ENCODE measurements around the gene USP38.

The USP38 gene

DNA sequence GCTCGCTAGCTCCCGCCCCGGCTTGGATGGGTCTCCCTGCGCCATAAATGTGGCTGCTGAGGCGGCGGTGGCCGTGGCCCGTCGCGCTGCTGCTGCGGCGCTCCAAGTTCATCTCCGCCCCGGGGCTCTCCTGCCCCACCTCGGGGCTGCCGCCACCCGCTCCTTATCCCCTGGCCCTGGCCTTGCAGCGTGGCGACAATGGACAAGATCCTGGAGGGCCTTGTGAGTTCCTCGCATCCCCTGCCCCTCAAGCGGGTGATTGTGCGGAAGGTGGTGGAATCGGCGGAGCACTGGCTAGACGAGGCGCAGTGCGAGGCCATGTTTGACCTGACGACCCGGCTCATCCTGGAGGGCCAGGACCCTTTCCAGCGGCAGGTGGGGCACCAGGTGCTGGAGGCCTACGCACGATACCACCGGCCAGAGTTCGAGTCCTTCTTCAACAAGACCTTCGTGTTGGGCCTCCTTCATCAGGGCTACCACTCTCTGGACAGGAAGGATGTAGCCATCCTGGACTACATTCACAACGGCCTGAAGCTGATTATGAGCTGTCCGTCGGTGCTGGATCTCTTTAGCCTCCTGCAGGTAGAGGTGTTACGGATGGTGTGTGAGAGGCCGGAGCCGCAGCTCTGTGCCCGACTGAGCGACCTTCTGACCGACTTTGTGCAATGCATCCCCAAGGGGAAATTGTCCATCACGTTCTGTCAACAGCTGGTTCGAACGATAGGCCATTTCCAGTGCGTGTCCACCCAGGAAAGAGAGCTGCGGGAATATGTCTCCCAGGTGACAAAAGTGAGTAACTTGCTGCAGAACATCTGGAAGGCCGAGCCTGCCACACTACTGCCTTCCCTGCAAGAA, 763 bp downstream of the USP38 start:
- peak; percentile 5 for DNase-seq (ENCODE audit: low read depth, low spot score)
- Histone ChIP-seq H3K4me1 (ENCODE audit: control insufficient read depth, insufficient read depth, low read length) (no peaks in the 10 kb centered on the region), H3K27ac (ENCODE audit: low read length) (no peak overlapping the region), H3K27me3 (ENCODE audit: control insufficient read depth, insufficient read depth, low read length) (no peaks in the 10 kb centered on the region), H3K4me3 (ENCODE audit: low read length) (peak overlapping the region; percentile 64), H3K9me3 (ENCODE audit: control insufficient read depth, insufficient read depth, low read length) (no peaks in the 10 kb centered on the region), H3K36me3 (ENCODE audit: control insufficient read depth, insufficient read depth, low read length) (no peaks in the 10 kb centered on the region)
- WGBS (ENCODE audit: insufficient coverage, insufficient read length), result no CpG with 5 or more reads among the region's 50 CpGs

DNA sequence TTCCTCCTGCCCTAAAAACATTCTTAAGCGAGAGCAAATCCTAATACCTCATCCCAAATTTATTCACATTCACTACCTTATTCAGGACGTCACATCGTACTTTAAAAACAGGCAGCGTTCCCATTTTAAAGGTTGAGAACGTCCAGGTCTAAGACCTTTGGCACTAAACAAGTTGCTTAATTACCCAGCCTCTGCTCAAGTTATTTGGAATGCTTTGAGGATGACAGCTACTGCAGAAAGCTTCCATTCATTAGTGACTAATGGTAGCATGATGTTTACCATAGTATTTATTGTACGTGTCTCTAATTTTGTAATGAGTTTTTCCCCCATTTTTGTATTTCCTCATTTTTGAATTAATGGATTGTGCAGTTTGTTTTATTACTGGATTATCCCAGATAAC, 1.5 kb downstream of the USP38 start:
- WGBS (ENCODE audit: insufficient coverage, insufficient read length), result 100% methylated on average over 3 of the region's 6 CpGs
- no peaks in the 10 kb centered on the region for H3K27me3 ChIP-seq (ENCODE audit: control insufficient read depth, insufficient read depth, low read length)

DNA sequence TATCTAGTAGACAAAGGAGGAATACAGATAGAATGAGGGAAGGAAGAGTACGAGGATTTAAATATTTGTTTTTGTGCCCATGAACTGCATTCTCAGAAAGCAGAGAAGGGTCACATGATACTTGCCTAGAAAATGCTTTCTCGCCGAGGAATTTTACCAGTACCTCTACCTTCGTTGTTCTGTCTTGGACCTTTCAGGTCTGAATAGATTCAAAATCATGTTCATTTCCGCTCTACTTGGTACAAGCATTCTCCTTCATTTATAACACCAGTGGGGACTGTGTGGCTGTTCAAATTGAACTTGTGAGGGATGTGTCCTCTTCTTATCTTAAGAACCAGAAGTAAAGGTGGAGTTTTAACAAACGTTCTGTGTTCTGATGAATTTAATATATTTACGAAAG, 1.9 kb downstream of the USP38 start:
- WGBS (ENCODE audit: insufficient coverage, insufficient read length), result no CpG with 5 or more reads among the region's 7 CpGs
- H3K9me3 ChIP-seq (ENCODE audit: control insufficient read depth, insufficient read depth, low read length), result no peaks in the 10 kb centered on the region
- H3K27me3 ChIP-seq (ENCODE audit: control insufficient read depth, insufficient read depth, low read length), result no peaks in the 10 kb centered on the region
- no peak overlapping the region for H3K27ac ChIP-seq (ENCODE audit: low read length)
- H3K4me3 ChIP-seq (ENCODE audit: low read length), result peak overlapping the region; percentile 49; the same call in 1 of the 2 replicates
- no peaks in the 10 kb centered on the region for H3K4me1 ChIP-seq (ENCODE audit: control insufficient read depth, insufficient read depth, low read length)
- DNase-seq (ENCODE audit: low read depth, low spot score), result no peak
- no peaks in the 10 kb centered on the region for H3K36me3 ChIP-seq (ENCODE audit: control insufficient read depth, insufficient read depth, low read length)

More for the DNA sequence above, 1.5 kb downstream of the USP38 start:
- Histone ChIP-seq H3K36me3 (ENCODE audit: control insufficient read depth, insufficient read depth, low read length) (no peaks in the 10 kb centered on the region), H3K4me1 (ENCODE audit: control insufficient read depth, insufficient read depth, low read length) (no peaks in the 10 kb centered on the region), H3K4me3 (ENCODE audit: low read length) (peak overlapping the region; percentile 64; the same call in 1 of the 2 replicates), H3K9me3 (ENCODE audit: control insufficient read depth, insufficient read depth, low read length) (no peaks in the 10 kb centered on the region), H3K27ac (ENCODE audit: low read length) (no peak overlapping the region)
- no peak for DNase-seq (ENCODE audit: low read depth, low spot score)

- no peaks in the 10 kb centered on the region for H3K4me1 ChIP-seq (ENCODE audit: control insufficient read depth, insufficient read depth, low read length)
- H3K9me3 ChIP-seq (ENCODE audit: control insufficient read depth, insufficient read depth, low read length), result no peaks in the 10 kb centered on the region
- no peak for DNase-seq (ENCODE audit: low read depth, low spot score)
- no peaks in the 10 kb centered on the region for H3K36me3 ChIP-seq (ENCODE audit: control insufficient read depth, insufficient read depth, low read length)
- H3K4me3 ChIP-seq (ENCODE audit: low read length), result no peak overlapping the region
- no peaks in the 10 kb centered on the region for H3K27me3 ChIP-seq (ENCODE audit: control insufficient read depth, insufficient read depth, low read length)
- no peak overlapping the region for H3K27ac ChIP-seq (ENCODE audit: low read length)
- no CpG with 5 or more reads among the region's 3 CpGs for WGBS (ENCODE audit: insufficient coverage, insufficient read length)
Observed at GRCh38 chr4:143188136-143189088, 3.7 kb downstream of the USP38 start.

- Histone ChIP-seq H3K27ac (ENCODE audit: low read length) (no peak overlapping the region), H3K27me3 (ENCODE audit: control insufficient read depth, insufficient read depth, low read length) (no peaks in the 10 kb centered on the region), H3K9me3 (ENCODE audit: control insufficient read depth, insufficient read depth, low read length) (no peaks in the 10 kb centered on the region), H3K4me3 (ENCODE audit: low read length) (no peak overlapping the region), H3K36me3 (ENCODE audit: control insufficient read depth, insufficient read depth, low read length) (no peaks in the 10 kb centered on the region), H3K4me1 (ENCODE audit: control insufficient read depth, insufficient read depth, low read length) (no peaks in the 10 kb centered on the region)
- DNase-seq (ENCODE audit: low read depth, low spot score), result no peak
- no CpG with 5 or more reads among the region's 4 CpGs for WGBS (ENCODE audit: insufficient coverage, insufficient read length)
Observed at GRCh38 chr4:143189528-143189927, 4.8 kb downstream of the USP38 start.

DNA sequence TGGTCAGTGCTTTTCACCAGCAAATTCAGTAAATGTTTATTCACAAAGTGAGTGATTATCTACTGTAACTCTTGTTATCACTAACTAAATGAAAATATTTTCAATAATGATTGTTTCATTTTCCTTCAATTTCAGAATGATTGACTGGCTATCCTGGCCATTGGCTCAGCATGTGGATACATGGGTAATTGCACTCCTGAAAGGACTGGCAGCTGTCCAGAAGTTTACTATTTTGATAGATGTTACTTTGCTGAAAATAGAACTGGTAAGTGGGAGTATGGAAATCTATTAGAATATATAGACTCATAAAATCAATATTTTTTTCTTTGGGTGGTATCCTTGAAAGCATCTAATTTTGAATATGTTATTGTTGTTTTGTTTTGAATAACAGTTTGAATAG, 10.9 kb downstream of the USP38 start:
- H3K27me3 ChIP-seq (ENCODE audit: control insufficient read depth, insufficient read depth, low read length), result no peaks in the 10 kb centered on the region

DNA sequence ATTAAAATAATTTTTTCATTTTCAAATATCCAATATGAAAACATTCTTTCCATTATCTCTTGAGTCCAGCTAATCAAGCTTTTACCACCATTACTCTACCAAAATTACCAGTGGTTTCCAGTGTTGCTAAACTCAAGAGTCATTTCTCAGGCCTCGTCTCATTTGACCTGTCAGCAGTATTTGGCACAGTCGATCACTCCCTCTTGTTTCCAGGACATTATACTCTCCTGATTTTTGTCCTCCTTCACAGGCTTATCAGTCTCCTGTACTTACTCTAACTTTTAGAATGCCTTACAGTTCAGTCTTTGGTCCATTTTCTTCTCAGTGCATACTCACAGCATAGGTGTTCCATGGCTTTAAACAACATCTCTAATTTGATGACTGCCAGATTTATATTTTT, 11.6 kb downstream of the USP38 start:
- Histone ChIP-seq H3K4me1 (ENCODE audit: control insufficient read depth, insufficient read depth, low read length) (no peaks in the 10 kb centered on the region), H3K27me3 (ENCODE audit: control insufficient read depth, insufficient read depth, low read length) (no peaks in the 10 kb centered on the region), H3K9me3 (ENCODE audit: control insufficient read depth, insufficient read depth, low read length) (no peaks in the 10 kb centered on the region), H3K36me3 (ENCODE audit: control insufficient read depth, insufficient read depth, low read length) (peaks cover 5% of the 10 kb centered on the region; the same call in 1 of the 2 replicates), H3K4me3 (ENCODE audit: low read length) (no peak overlapping the region), H3K27ac (ENCODE audit: low read length) (no peak overlapping the region)
- no CpG with 5 or more reads among the region's 2 CpGs for WGBS (ENCODE audit: insufficient coverage, insufficient read length)
- no peak for DNase-seq (ENCODE audit: low read depth, low spot score)

More for the DNA sequence above, 10.9 kb downstream of the USP38 start:
- no peak overlapping the region for H3K27ac ChIP-seq (ENCODE audit: low read length)
- H3K9me3 ChIP-seq (ENCODE audit: control insufficient read depth, insufficient read depth, low read length), result no peaks in the 10 kb centered on the region
- peaks cover 5% of the 10 kb centered on the region; the same call in 1 of the 2 replicates for H3K36me3 ChIP-seq (ENCODE audit: control insufficient read depth, insufficient read depth, low read length)
- no peak overlapping the region for H3K4me3 ChIP-seq (ENCODE audit: low read length)
- DNase-seq (ENCODE audit: low read depth, low spot score), result no peak
- no peaks in the 10 kb centered on the region for H3K4me1 ChIP-seq (ENCODE audit: control insufficient read depth, insufficient read depth, low read length)

GRCh38 chr4:143199503-143199902, 14.8 kb downstream of the USP38 start:
- Histone ChIP-seq H3K4me1 (ENCODE audit: control insufficient read depth, insufficient read depth, low read length) (no peaks in the 10 kb centered on the region), H3K27ac (ENCODE audit: low read length) (no peak overlapping the region), H3K9me3 (ENCODE audit: control insufficient read depth, insufficient read depth, low read length) (no peaks in the 10 kb centered on the region), H3K36me3 (ENCODE audit: control insufficient read depth, insufficient read depth, low read length) (peaks cover 5% of the 10 kb centered on the region; the same call in 1 of the 2 replicates), H3K27me3 (ENCODE audit: control insufficient read depth, insufficient read depth, low read length) (no peaks in the 10 kb centered on the region), H3K4me3 (ENCODE audit: low read length) (no peak overlapping the region)
- WGBS (ENCODE audit: insufficient coverage, insufficient read length), result no CpG with 5 or more reads among the region's 2 CpGs
- no peak for DNase-seq (ENCODE audit: low read depth, low spot score)

DNA sequence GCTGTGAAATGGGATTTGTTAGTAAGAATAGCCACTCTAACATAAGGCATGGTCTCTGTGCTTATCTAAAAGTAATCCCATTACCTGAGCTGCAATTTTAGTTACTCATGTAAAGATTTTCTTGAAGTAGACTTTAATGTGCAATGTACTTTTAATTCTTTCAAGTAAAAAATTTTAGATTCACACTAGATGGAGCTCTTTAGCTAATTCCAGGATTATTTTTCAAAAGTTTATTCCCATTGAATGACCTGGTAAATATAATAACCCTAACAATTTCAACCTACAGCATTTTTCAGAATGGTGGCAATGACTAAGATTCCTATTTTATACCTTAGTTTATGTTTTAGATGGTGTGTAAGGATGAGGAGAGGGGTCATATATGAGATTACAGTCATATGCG, 18.1 kb downstream of the USP38 start:
- WGBS (ENCODE audit: insufficient coverage, insufficient read length), result no CpG with 5 or more reads among the region's 1 CpG
- no peaks in the 10 kb centered on the region for H3K4me1 ChIP-seq (ENCODE audit: control insufficient read depth, insufficient read depth, low read length)
- no peak for DNase-seq (ENCODE audit: low read depth, low spot score)
- H3K36me3 ChIP-seq (ENCODE audit: control insufficient read depth, insufficient read depth, low read length), result no peaks in the 10 kb centered on the region; the same call in 1 of the 2 replicates
- H3K27me3 ChIP-seq (ENCODE audit: control insufficient read depth, insufficient read depth, low read length), result no peaks in the 10 kb centered on the region
- H3K4me3 ChIP-seq (ENCODE audit: low read length), result no peak overlapping the region
- H3K27ac ChIP-seq (ENCODE audit: low read length), result no peak overlapping the region
- H3K9me3 ChIP-seq (ENCODE audit: control insufficient read depth, insufficient read depth, low read length), result no peaks in the 10 kb centered on the region

DNA sequence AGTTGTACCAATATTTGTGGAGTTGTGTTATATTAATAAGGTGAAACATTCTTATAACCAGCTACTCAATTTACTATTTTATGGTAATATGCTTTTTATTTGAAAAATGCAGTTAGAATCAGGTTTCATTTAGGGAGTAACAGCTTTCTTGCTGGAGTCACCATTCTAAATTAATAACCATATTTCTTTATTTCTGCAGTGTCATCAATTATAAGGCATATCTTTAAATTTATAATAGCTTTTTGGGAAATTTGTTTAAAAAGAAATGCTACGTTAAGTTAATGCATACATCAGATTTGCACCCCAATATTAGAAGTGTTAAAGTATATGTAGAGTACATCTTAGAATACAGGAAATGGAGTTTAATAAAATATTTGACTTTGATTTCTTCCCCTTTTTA, 18.9 kb downstream of the USP38 start:
- H3K4me1 ChIP-seq (ENCODE audit: control insufficient read depth, insufficient read depth, low read length), result no peaks in the 10 kb centered on the region
- WGBS (ENCODE audit: insufficient coverage, insufficient read length), result no CpG with 5 or more reads among the region's 1 CpG
- no peak for DNase-seq (ENCODE audit: low read depth, low spot score)
- no peak overlapping the region for H3K4me3 ChIP-seq (ENCODE audit: low read length)
- no peaks in the 10 kb centered on the region for H3K9me3 ChIP-seq (ENCODE audit: control insufficient read depth, insufficient read depth, low read length)
- no peak overlapping the region for H3K27ac ChIP-seq (ENCODE audit: low read length)
- no peaks in the 10 kb centered on the region; the same call in 1 of the 2 replicates for H3K36me3 ChIP-seq (ENCODE audit: control insufficient read depth, insufficient read depth, low read length)
- no peaks in the 10 kb centered on the region for H3K27me3 ChIP-seq (ENCODE audit: control insufficient read depth, insufficient read depth, low read length)

Measured in iPS DF 6.9 (cell line).